Panc1 (cell line): ENCODE measurements around the gene SLC14A1.

Experiments used
- CTCF ChIP-seq: fragments of 450-650 bp; IDR thresholded peaks from 2 replicates; pipeline ENCODE4 v1.5.1; 2017; ENCODE audit warnings: mild to moderate bottlenecking
- POLR2AphosphoS5 ChIP-seq: IDR thresholded peaks from 2 replicates; pipeline ENCODE4 v1.6.1; 2012; ENCODE audit warnings: mild to moderate bottlenecking, low read depth, low read length, moderate library complexity

- no peak for TF ChIP-seq CTCF
- no peak for TF ChIP-seq POLR2AphosphoS5
Measured at GRCh38 chr18:45777393-45777792, 53.4 kb downstream of the SLC14A1 start.
